ENCODE measurements around the gene SPAG9. TPM values are rescaled to one million over a fixed set of nuclear protein-coding genes. Genes with fewer than 3 reads are reported as not detected.

SPAG9 gene
- total and polyA plus RNA-seq, 12 donors: 20.7 to 65.8 (median 51.6) TPM

- 32 to 35% methylated on average over 18 of the region's 18 CpGs for WGBS, 2 donors
- Histone ChIP-seq H3K36me3 (no peaks in the 10 kb centered on the region), H3K27me3 (no peaks in the 10 kb centered on the region), H3K9me3 (no peaks in the 10 kb centered on the region), H3K27ac (peak overlapping the region; percentile 70 to 89 (median 80)), H3K4me1 (peaks cover 31 to 77% (median 54%) of the 10 kb centered on the region in 9 donors), H3K4me3 (no peak overlapping the region)
- TF ChIP-seq, protein P1, sequence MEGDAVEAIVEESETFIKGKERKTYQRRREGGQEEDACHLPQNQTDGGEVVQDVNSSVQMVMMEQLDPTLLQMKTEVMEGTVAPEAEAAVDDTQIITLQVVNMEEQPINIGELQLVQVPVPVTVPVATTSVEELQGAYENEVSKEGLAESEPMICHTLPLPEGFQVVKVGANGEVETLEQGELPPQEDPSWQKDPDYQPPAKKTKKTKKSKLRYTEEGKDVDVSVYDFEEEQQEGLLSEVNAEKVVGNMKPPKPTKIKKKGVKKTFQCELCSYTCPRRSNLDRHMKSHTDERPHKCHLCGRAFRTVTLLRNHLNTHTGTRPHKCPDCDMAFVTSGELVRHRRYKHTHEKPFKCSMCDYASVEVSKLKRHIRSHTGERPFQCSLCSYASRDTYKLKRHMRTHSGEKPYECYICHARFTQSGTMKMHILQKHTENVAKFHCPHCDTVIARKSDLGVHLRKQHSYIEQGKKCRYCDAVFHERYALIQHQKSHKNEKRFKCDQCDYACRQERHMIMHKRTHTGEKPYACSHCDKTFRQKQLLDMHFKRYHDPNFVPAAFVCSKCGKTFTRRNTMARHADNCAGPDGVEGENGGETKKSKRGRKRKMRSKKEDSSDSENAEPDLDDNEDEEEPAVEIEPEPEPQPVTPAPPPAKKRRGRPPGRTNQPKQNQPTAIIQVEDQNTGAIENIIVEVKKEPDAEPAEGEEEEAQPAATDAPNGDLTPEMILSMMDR (IDR thresholded peaks at IDR 0.05): no peak
- intact Hi-C loops (cut with DNase I): loop anchor here in 3 of 10 donors (5.0 kb wide), 1 partner anchor 52 kb away; the partner anchor contains the start of gene TOB1 (in 3 of the 3)
- ATAC-seq (peak; percentile 82 to 94 (median 92)), DNase-seq (peak; percentile 88 to 93)
These were observed 201.2 kb downstream of the SPAG9 start for GRCh38 chr17:50919321-50920040.

- no peaks in the 10 kb centered on the region for H3K36me3 ChIP-seq
- no peaks in the 10 kb centered on the region for H3K27me3 ChIP-seq
- H3K4me1 ChIP-seq: peaks cover 31 to 72% (median 52%) of the 10 kb centered on the region in 9 donors
- DNase-seq (no peak), ATAC-seq (peak in 5 of 8 donors; percentile 8 to 36 (median 22))
- H3K27ac ChIP-seq: peak overlapping the region; percentile 70 to 89 (median 80)
- no peak overlapping the region for H3K4me3 ChIP-seq
- 60 to 65% methylated on average over 5 of the region's 5 CpGs for WGBS, 2 donors
- intact Hi-C loops (cut with DNase I): loop anchor here in 3 of 10 donors (5.0 kb wide), 1 partner anchor 52 kb away; the partner anchor contains the start of gene TOB1 (in 3 of the 3)
- TF ChIP-seq, protein P1 (IDR thresholded peaks at IDR 0.05): no peak
- no peaks in the 10 kb centered on the region for H3K9me3 ChIP-seq
These were observed 201.8 kb downstream of the SPAG9 start for GRCh38 chr17:50918933-50919296.

DNA sequence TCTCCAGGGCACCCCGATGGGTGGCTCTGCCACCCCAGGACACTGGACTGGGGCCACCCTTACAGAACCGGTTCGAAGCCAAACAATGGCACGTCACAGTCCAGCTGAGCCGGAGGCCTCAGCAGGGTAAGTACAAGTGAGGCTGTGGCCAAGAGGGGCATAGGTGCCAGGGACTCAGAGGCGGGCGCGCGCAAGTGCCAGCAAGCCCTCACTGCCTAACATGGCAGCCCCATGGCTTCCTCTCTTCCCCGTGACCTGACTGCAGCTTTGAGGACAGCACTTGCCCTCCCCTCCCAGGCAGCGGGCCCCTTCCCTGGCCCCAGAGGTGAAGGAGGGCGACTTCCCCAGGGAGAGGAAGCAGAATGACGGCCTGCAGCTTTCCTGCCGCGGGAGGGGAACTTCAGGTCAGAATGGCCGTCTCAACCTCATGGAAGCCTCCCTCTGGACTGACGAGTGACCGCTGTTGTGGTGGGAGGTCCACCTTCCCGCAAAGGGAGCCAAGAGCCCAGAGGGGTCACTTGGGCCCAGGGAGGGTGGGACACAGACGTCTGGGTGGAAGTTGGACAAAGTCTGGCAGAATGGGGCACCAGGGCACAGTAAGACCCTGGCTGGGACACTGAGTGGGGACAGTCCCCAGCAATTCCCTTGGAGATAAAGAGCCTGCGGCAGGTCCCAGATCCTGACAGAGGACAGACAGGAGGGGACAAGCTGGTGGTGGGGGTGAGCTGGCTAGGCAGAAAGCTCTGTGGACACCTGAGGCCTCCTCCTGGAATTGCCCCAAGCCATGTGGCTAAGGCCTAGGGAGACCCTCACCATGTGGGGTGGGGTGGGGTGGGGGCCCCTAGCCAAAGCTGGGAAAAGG lies 202.4 kb downstream of the SPAG9 start:
- Histone ChIP-seq H3K27me3 (no peaks in the 10 kb centered on the region), H3K36me3 (no peaks in the 10 kb centered on the region), H3K27ac (peak overlapping the region; percentile 70 to 89 (median 80)), H3K4me1 (peaks cover 31 to 66% (median 46%) of the 10 kb centered on the region in 9 donors), H3K9me3 (no peaks in the 10 kb centered on the region), H3K4me3 (no peak overlapping the region)
- intact Hi-C loops (cut with DNase I): loop anchor here in 3 of 10 donors (5.0 kb wide), 1 partner anchor 51 kb away; the partner anchor contains the start of gene TOB1 (in 3 of the 3)
- DNase-seq (peak in 1 of 2 donors; percentile 44), ATAC-seq (peak in 6 of 8 donors; percentile 0 to 8 (median 3))
- TF ChIP-seq, protein P1 (IDR thresholded peaks at IDR 0.05): no peak
- 64 to 74% methylated on average over 21 of the region's 21 CpGs for WGBS, 2 donors

DNA sequence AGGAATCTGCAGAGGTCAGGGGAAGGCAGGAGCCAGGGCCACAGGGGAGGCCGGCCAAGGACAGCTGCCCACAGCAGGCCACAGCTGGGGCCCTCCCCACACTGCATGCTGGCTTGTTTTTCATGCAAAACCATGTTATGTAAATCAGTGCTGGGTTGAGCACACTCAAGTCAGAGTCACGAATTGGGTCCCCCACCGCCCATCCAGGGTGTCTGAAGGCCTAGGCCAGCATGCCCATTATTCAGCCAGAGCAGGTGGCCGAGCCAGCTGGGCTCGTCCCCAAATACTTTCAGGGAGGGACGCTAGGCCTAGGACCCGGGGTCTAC lies 203.3 kb downstream of the SPAG9 start:
- Histone ChIP-seq H3K27ac (peak overlapping the region in 7 of 10 donors; percentile 8 to 89 (median 87)), H3K4me1 (peaks cover 31 to 57% (median 37%) of the 10 kb centered on the region in 9 donors), H3K27me3 (no peaks in the 10 kb centered on the region), H3K9me3 (no peaks in the 10 kb centered on the region), H3K36me3 (no peaks in the 10 kb centered on the region), H3K4me3 (no peak overlapping the region)
- intact Hi-C loops (cut with DNase I): loop anchor here in 3 of 10 donors (5.0 kb wide), 1 partner anchor 50 kb away; the partner anchor contains the start of gene TOB1 (in 3 of the 3)
- TF ChIP-seq, protein P1 (IDR thresholded peaks at IDR 0.05): no peak
- no peak for DNase-seq
- peak in 4 of 8 donors; percentile 4 to 64 (median 18) for ATAC-seq
- WGBS, 2 donors: 81 to 86% methylated on average over 7 of the region's 7 CpGs
